Pancreas (tissue), 10 donors: ENCODE measurements around the gene PSMD13. TPM values are rescaled to one million over a fixed set of nuclear protein-coding genes. Genes with fewer than 3 reads are reported as not detected.

Experiments used
- ATAC-seq, 4 donors: fragments of 200-7000 bp; cut with Tn5 transposase; one replicate each; pipeline versions ENCODE4 v1.8.0 to v1.9.1; 2020; ENCODE audit warnings: mild to moderate bottlenecking in 4 of 4, moderate library complexity in 4 of 4
- DNase-seq, 6 donors: peaks; one replicate each; pipeline ENCODE4 v3.0.0-alpha.2; 2020
- FAIRE-seq: peaks from 2 replicates; lab custom pipeline; 2012; peaks lifted over from hg19 to GRCh38; lab: Jason Lieb, UNC
- H3K27ac ChIP-seq, 4 donors: fragments of 200-600 bp; sonication (generic); 1 replicate in 3 of 4; 2 replicates in 1 of 4; pipeline versions ENCODE4 v1.5.0 to v1.8.0; 2020
- H3K27me3 ChIP-seq, 4 donors: fragments of 200-600 bp; one replicate each; pipeline ENCODE4 v1.8.0; 2021
- H3K36me3 ChIP-seq, 3 donors: fragments of 200-600 bp; sonication (generic) in 1 of 3; one replicate each; pipeline versions ENCODE4 v1.5.0 to v1.8.0; 2020 to 2021
- H3K4me1 ChIP-seq, 3 donors: fragments of 200-600 bp; one replicate each; pipeline ENCODE4 v1.8.0; 2021
- H3K4me3 ChIP-seq, 4 donors: fragments of 200-600 bp; sonication (generic) in 2 of 4; one replicate each; pipeline versions ENCODE4 v1.5.0 to v1.8.0; 2020 to 2021
- H3K9me3 ChIP-seq, 4 donors: fragments of 200-600 bp; one replicate each; pipeline ENCODE4 v1.8.0; 2021
- CTCF ChIP-seq, 4 donors: fragments of 200-600 bp; sonication (generic) in 3 of 4; IDR thresholded peaks; one replicate each; pipeline versions ENCODE4 v1.5.0 to v1.8.0; 2021; ENCODE audit warnings: antibody characterized with exemption in 4 of 4
- WGBS, 2 donors: extraction: QIAGEN DNeasy Blood & Tissue Kit; methylation state at CpG; one replicate each; pipeline ENCODE4 v1.1.7; 2013; 5-methylcytosine and 5-hydroxymethylcytosine counted together
- intact Hi-C, 3 donors: fragments of 100-400 bp; cut with DNase I; formaldehyde crosslinking; loops; one replicate each; pipeline versions ENCODE4 v1.11.1 to v1.14.2; 2022
- polyA plus RNA-seq, 2 donors: library from polyadenylated mRNA; stranded (reverse); fragments of 200-250 nt; gene quantifications; one replicate each; pipeline ENCODE4 v1.2.3, GENCODE V29; 2013
- total RNA-seq, 6 donors: library from RNA; stranded (reverse); fragmentation: NEBNext Ultra II Directional in 4 of 6; extraction: Animal tissue kit (Norgen Biotek cat#: 25700) in 4 of 6; gene quantifications; one replicate each; pipeline versions ENCODE4 v1.2.1 to v1.2.4, GENCODE V29; 2021 to 2023
- donor health status: healthy with polysubstance abuse.
- donor health status: DM: no; HTN: no; CAD: no; lungs with moderate emphysema.
- donor health status: DM: no; HTN: no; CAD: no.
- donor health status: control.
- donor health status: control.
- donor health status: Bipolar disorder and iron deficiency.
- donor health status: DM: yes; HTN: yes; CAD: no.
- donor health status: DM: no; HTN: no; CAD: no.
- donor health status: DM: no; HTN: no; CAD: no.
- donor health status: DM: yes; HTN: yes; CAD: no.

PSMD13 gene
- total and polyA plus RNA-seq, 8 donors: 35.5 to 118 (median 47.0) TPM

GRCh38 chr11:249062-249461, 12.3 kb downstream of the PSMD13 start:
- DNase-seq (no peak), ATAC-seq (no peak), FAIRE-seq (no peak)
- Histone ChIP-seq H3K4me1 (no peaks in the 10 kb centered on the region), H3K4me3 (no peak overlapping the region), H3K36me3 (peaks cover 0 to 50% (median 10%) of the 10 kb centered on the region in 3 donors), H3K27ac (no peak overlapping the region), H3K9me3 (no peaks in the 10 kb centered on the region), H3K27me3 (no peaks in the 10 kb centered on the region)
- 69 to 76% methylated on average over 8 of the region's 8 CpGs for WGBS, 2 donors
- intact Hi-C loops: no loop called here
- TF ChIP-seq CTCF (IDR thresholded peaks at IDR 0.05): no peak

GRCh38 chr11:250274-250673, 13.5 kb downstream of the PSMD13 start:
- no peaks in the 10 kb centered on the region for H3K9me3 ChIP-seq
- WGBS, 2 donors: 86% methylated on average over 5 of the region's 5 CpGs
- ATAC-seq (no peak), DNase-seq (no peak), FAIRE-seq (no peak)
- H3K27ac ChIP-seq: no peak overlapping the region
- H3K36me3 ChIP-seq: peaks cover 0 to 39% (median 10%) of the 10 kb centered on the region in 3 donors
- H3K27me3 ChIP-seq: no peaks in the 10 kb centered on the region
- TF ChIP-seq CTCF (IDR thresholded peaks at IDR 0.05): no peak
- intact Hi-C loops: no loop called here
- H3K4me3 ChIP-seq: no peak overlapping the region
- H3K4me1 ChIP-seq: no peaks in the 10 kb centered on the region

- WGBS, 2 donors: 82 to 83% methylated on average over 10 of the region's 10 CpGs
- peak in 5 of 6 donors; percentile 31 to 74 (median 50) for DNase-seq
- Histone ChIP-seq H3K9me3 (no peaks in the 10 kb centered on the region), H3K27me3 (no peaks in the 10 kb centered on the region), H3K4me3 (no peak overlapping the region), H3K36me3 (peaks cover 0 to 38% (median 10%) of the 10 kb centered on the region in 3 donors), H3K4me1 (no peaks in the 10 kb centered on the region), H3K27ac (no peak overlapping the region)
- peak; percentile 83 to 94 (median 86) for ATAC-seq
- peak in 2 of 4 donors; percentile 31 to 45 for TF ChIP-seq CTCF (IDR thresholded peaks at IDR 0.05)
- intact Hi-C loops: no loop called here
- no peak for FAIRE-seq
Observed at GRCh38 chr11:250740-251299, 14.0 kb downstream of the PSMD13 start.

- FAIRE-seq: no peak
- Histone ChIP-seq H3K4me3 (no peak overlapping the region), H3K9me3 (no peaks in the 10 kb centered on the region), H3K27me3 (no peaks in the 10 kb centered on the region), H3K27ac (no peak overlapping the region), H3K36me3 (peaks cover 0 to 32% (median 10%) of the 10 kb centered on the region in 3 donors), H3K4me1 (no peaks in the 10 kb centered on the region)
- DNase-seq: no peak
- no peak for TF ChIP-seq CTCF (IDR thresholded peaks at IDR 0.05)
- intact Hi-C loops: no loop called here
- ATAC-seq: no peak
- 78 to 82% methylated on average over 10 of the region's 10 CpGs for WGBS, 2 donors
Observed at GRCh38 chr11:251550-251949, 14.8 kb downstream of the PSMD13 start.

GRCh38 chr11:252666-253065, 15.9 kb downstream of the PSMD13 start:
- no peaks in the 10 kb centered on the region for H3K27me3 ChIP-seq
- intact Hi-C loops: no loop called here
- ATAC-seq (no peak), DNase-seq (no peak), FAIRE-seq (no peak)
- no peak overlapping the region for H3K4me3 ChIP-seq
- TF ChIP-seq CTCF (IDR thresholded peaks at IDR 0.05): no peak
- no peaks in the 10 kb centered on the region for H3K4me1 ChIP-seq
- 90 to 92% methylated on average over 8 of the region's 8 CpGs for WGBS, 2 donors
- no peak overlapping the region for H3K27ac ChIP-seq
- no peaks in the 10 kb centered on the region for H3K9me3 ChIP-seq
- peaks cover 0 to 25% (median 3%) of the 10 kb centered on the region in 3 donors for H3K36me3 ChIP-seq
